ENCODE results near the gene BNIP3. TPM values are rescaled to one million over a fixed set of nuclear protein-coding genes. Genes with fewer than 3 reads are reported as not detected.

Gene BNIP3
- total RNA-seq, 1 donor from 2014 or later, result 56.4 TPM

- TF ChIP-seq CTCF (IDR thresholded peaks at IDR 0.05; ENCODE audit: partially characterized antibody, unreplicated experiment), result no peak
- Mint-ChIP-seq H3K27me3 (ENCODE audit: unreplicated experiment) (peaks cover 8% of the 10 kb centered on the region), H3K4me3 (ENCODE audit: unreplicated experiment) (no peak overlapping the region), H3K36me3 (ENCODE audit: unreplicated experiment) (no peaks in the 10 kb centered on the region), H3K27ac (ENCODE audit: unreplicated experiment) (no peak overlapping the region), H3K9me3 (ENCODE audit: unreplicated experiment) (no peaks in the 10 kb centered on the region), H3K4me1 (ENCODE audit: low read depth, unreplicated experiment) (no peaks in the 10 kb centered on the region)
- no peak for DNase-seq
Observed at GRCh38 chr10:131949041-131949862, 32.5 kb downstream of the BNIP3 start.

- no peaks in the 10 kb centered on the region for H3K9me3 Mint-ChIP-seq (ENCODE audit: unreplicated experiment)
- H3K36me3 Mint-ChIP-seq (ENCODE audit: unreplicated experiment), result no peaks in the 10 kb centered on the region
- no peak overlapping the region for H3K4me3 Mint-ChIP-seq (ENCODE audit: unreplicated experiment)
- TF ChIP-seq CTCF (IDR thresholded peaks at IDR 0.05; ENCODE audit: partially characterized antibody, unreplicated experiment), result no peak
- no peak overlapping the region for H3K27ac Mint-ChIP-seq (ENCODE audit: unreplicated experiment)
- no peak for DNase-seq
- H3K27me3 Mint-ChIP-seq (ENCODE audit: unreplicated experiment), result peaks cover 8% of the 10 kb centered on the region
- H3K4me1 Mint-ChIP-seq (ENCODE audit: low read depth, unreplicated experiment), result no peaks in the 10 kb centered on the region
Observed at GRCh38 chr10:131948501-131948900, 33.2 kb downstream of the BNIP3 start.

- peaks cover 6% of the 10 kb centered on the region for H3K27me3 Mint-ChIP-seq (ENCODE audit: unreplicated experiment)
- DNase-seq, result no peak
- no peaks in the 10 kb centered on the region for H3K4me1 Mint-ChIP-seq (ENCODE audit: low read depth, unreplicated experiment)
- no peak for TF ChIP-seq CTCF (IDR thresholded peaks at IDR 0.05; ENCODE audit: partially characterized antibody, unreplicated experiment)
- H3K9me3 Mint-ChIP-seq (ENCODE audit: unreplicated experiment), result no peaks in the 10 kb centered on the region
- no peaks in the 10 kb centered on the region for H3K36me3 Mint-ChIP-seq (ENCODE audit: unreplicated experiment)
- H3K4me3 Mint-ChIP-seq (ENCODE audit: unreplicated experiment), result no peak overlapping the region
- H3K27ac Mint-ChIP-seq (ENCODE audit: unreplicated experiment), result no peak overlapping the region
Observed at GRCh38 chr10:131947631-131948347, 33.9 kb downstream of the BNIP3 start.

- H3K27ac Mint-ChIP-seq (ENCODE audit: unreplicated experiment), result no peak overlapping the region
- no peaks in the 10 kb centered on the region for H3K9me3 Mint-ChIP-seq (ENCODE audit: unreplicated experiment)
- peaks cover 6% of the 10 kb centered on the region for H3K27me3 Mint-ChIP-seq (ENCODE audit: unreplicated experiment)
- no peak overlapping the region for H3K4me3 Mint-ChIP-seq (ENCODE audit: unreplicated experiment)
- no peaks in the 10 kb centered on the region for H3K36me3 Mint-ChIP-seq (ENCODE audit: unreplicated experiment)
- no peaks in the 10 kb centered on the region for H3K4me1 Mint-ChIP-seq (ENCODE audit: low read depth, unreplicated experiment)
- TF ChIP-seq CTCF (IDR thresholded peaks at IDR 0.05; ENCODE audit: partially characterized antibody, unreplicated experiment), result no peak
- DNase-seq, result no peak
Observed at GRCh38 chr10:131946880-131947279, 34.8 kb downstream of the BNIP3 start.

GRCh38 chr10:131946321-131946751, 35.4 kb downstream of the BNIP3 start:
- no peaks in the 10 kb centered on the region for H3K4me1 Mint-ChIP-seq (ENCODE audit: low read depth, unreplicated experiment)
- no peak for DNase-seq
- H3K9me3 Mint-ChIP-seq (ENCODE audit: unreplicated experiment), result no peaks in the 10 kb centered on the region
- no peaks in the 10 kb centered on the region for H3K36me3 Mint-ChIP-seq (ENCODE audit: unreplicated experiment)
- no peak overlapping the region for H3K4me3 Mint-ChIP-seq (ENCODE audit: unreplicated experiment)
- H3K27me3 Mint-ChIP-seq (ENCODE audit: unreplicated experiment), result peaks cover 6% of the 10 kb centered on the region
- no peak for TF ChIP-seq CTCF (IDR thresholded peaks at IDR 0.05; ENCODE audit: partially characterized antibody, unreplicated experiment)
- H3K27ac Mint-ChIP-seq (ENCODE audit: unreplicated experiment), result no peak overlapping the region
